ENCODE data around the gene MELK.

The MELK gene

DNA sequence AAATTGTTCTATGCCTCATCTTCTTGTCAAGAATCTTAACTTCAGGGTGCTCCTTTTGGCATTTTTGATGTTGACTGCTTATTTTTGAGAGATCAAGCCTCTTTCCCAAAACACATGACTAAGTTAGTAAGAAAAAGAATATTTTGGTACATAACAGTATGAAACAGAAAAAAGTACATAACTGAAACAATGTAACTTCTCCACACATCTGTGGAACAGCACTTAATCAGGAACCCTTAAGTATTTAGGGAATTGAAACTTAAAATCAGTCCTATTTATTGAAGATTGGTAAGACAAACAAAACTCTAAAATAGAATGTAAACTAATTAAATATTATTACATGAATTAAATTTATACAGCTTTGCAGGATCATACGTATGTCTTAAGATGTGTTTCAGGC lies 103.4 kb downstream of the MELK start:
- DNase-seq (ENCODE audit: low spot score), result no peak

DNA sequence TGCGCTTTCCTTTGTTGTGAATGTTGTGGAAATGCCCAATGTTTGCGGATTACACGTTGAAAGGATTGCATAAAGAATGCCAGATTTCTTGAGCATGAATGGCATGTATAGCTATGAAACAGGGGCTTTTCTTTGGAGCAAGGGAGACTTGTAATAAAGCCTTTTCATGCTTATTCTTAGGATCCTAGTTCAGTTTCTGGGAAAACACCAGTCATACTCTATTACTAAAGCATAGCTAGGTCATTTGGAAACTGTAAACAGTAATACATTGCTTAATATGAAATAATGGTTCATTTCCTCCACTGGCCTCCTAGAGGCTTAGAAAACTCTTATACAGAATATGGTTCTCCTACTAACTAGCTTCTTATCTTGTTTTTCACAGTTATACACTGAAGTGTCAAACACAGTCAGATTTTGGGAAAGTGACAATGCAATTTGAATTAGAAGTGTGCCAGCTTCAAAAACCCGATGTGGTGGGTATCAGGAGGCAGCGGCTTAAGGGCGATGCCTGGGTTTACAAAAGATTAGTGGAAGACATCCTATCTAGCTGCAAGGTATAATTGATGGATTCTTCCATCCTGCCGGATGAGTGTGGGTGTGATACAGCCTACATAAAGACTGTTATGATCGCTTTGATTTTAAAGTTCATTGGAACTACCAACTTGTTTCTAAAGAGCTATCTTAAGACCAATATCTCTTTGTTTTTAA lies 104.2 kb downstream of the MELK start:
- no peak for DNase-seq (ENCODE audit: low spot score)

- no peak for DNase-seq (ENCODE audit: low spot score)
These were observed 104.9 kb downstream of the MELK start for GRCh38 chr9:36677611-36678010.

DNA sequence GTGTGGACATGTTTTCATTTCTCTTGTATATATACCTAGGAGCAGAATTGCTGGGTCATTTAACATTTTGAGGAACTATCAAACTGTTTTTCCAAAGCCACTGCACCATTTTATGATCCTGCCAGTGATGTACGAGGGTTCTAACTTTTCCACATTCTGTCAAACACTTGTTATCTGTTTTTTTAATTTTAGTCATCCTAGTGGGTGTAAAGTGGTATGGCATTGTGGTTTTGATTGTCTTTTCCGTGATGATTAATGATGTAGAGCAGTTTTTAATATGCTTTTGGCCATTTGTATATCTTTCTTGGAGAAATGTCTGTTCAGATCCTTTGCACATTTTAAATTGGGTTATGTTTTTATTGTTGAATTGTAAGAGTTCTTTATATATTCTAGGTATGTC lies 107.0 kb downstream of the MELK start:
- no peak for DNase-seq (ENCODE audit: low spot score)

DNA sequence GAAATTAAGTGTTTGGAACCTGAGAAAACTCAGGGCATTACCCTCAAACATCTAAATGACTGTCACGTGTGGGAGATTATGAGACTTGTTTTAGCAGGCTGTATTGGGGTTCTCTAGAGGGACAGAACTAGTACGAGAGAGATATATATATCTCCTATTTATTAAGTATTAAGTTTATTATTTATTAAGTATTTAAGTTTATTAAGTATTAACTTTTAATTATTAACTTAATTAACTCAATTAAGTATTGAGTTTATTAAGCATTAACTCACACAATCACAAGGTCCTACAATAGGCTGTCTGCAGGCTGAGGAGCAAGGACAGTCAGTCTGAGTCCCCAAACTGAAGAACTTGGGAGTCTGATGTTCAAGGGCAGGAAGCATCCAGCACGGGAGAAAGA lies 113.8 kb downstream of the MELK start:
- no peak for DNase-seq (ENCODE audit: low spot score)

DNA sequence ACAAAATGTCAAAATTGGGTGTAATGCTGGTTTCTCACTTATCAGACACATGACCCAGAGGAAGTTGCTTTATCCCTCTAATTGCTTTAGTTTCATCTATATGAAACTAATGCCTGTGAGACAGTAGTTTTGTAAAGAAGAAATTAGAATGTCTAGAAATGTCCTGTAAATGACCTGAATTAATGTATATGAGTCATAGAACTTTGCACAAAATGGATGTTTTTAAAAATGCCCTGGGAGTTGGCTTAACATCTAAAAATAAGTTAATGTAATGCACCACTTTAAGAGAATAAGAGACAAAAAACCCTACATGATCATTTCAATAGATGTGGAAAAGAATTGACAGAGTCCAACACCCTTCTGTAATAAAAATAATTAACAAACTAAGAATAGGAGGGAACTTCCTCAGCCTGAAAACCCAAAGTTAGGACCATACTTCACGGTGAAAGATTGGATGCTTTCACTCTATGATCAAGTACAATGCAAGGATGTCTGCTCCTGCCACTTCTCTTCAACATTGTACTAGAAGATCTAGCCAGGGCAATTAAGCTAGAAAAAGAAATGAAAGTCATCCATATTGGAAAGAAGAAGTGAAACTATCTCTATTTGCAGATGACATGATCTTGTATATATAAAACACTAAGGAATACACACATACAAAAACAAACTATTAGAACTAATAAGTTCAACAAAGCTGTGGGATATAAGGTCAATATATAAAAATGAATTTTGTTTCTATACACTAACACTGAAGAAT lies 117.9 kb downstream of the MELK start:
- DNase-seq (ENCODE audit: low spot score), result no peak

DNA sequence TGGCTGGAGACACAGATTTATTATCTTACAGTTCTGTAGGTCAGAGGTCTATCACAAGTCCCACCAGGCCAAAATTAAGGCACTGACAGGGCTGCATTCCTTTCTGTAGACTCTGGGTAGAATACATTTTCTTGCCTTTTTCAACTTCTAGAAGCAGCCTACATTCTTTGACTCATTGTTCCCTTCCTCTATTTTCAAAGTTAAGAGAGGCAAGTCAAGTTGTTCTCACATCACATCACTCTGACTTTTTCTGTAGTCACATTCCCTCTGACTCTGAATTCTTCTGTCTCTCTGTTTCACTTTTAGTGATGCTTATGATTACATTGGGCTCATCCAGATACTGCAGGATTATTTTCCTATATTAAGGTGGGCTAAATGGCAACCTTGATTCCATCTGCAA lies 119.0 kb downstream of the MELK start:
- no peak for DNase-seq (ENCODE audit: low spot score)

GRCh38 chr9:36698984-36699383 lies 126.3 kb downstream of the MELK start:
- DNase-seq (ENCODE audit: low spot score), result no peak

- DNase-seq (ENCODE audit: low spot score), result no peak
These were observed 131.5 kb downstream of the MELK start for GRCh38 chr9:36704148-36704547.

DNA sequence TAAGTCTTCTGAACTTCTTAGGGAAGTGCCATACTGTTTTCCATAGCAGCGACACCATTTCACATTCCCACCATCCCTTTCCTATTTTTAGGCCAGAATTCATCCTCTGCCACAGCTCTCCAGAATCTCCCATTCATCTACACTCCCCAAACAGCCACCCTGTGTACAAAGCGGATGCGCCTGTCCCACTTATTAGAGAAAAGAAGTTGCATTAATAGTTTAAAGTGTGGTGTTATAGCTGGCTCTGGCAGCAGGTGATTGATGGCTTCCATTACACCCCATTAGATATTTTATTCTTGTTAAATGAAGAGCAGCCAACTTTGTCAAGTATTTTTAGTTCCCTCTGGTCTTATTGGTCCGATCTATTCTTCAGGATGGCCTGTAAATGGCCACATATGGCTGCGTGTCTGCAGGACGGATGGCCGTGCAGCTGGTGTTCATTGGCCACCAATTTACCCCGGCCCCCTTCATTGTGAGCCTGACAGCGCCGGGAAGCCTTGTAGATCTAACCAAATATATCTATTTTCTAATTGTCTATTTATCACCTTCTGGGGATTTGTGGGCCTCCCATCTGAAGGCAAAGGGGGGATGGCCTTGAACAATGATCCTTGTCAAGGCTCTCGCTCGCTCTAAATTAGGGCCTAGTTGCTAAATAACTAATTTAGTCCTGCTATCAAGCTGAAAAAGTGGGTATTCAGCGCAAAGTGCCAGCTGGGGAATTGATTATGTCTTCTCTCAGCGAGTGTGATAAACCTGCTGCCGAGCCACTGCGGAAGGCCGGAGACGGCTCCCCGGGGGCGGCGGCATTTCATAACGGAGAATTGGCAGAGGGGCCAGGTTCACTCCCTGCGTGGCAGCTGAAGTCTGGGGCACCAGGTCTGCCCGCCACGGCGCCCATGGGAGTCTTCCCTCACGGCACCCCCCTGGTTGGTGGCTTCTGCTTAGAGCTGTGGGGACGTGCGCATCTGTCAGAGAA lies 141.1 kb downstream of the MELK start:
- no peak for DNase-seq (ENCODE audit: low spot score)

GRCh38 chr9:36716496-36716895 lies 143.8 kb downstream of the MELK start:
- no peak for DNase-seq (ENCODE audit: low spot score)

DNA sequence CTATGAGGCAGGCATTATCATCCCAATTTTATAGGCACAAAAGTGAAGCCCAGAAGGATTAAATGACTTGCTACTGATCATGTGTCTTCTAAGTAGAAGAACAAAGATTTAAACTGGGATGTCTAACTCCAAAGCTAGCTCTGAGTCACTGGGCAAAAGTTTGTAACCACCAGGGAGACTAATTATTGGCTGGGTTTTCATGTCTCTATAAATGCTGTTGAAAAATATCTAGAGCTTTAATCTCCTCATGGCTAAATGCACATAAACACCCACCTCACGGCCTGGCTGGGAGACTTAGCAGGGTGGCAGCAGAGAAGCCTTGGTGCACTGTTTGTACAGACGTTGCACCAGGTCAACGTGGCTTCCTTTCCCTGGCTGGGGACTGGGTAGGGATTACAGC lies 144.6 kb downstream of the MELK start:
- no peak for DNase-seq (ENCODE audit: low spot score)

- no peak for DNase-seq (ENCODE audit: low spot score)
These were observed 145.9 kb downstream of the MELK start for GRCh38 chr9:36718612-36719011.

GRCh38 chr9:36720043-36720442 lies 147.3 kb downstream of the MELK start:
- no peak for DNase-seq (ENCODE audit: low spot score)

DNA sequence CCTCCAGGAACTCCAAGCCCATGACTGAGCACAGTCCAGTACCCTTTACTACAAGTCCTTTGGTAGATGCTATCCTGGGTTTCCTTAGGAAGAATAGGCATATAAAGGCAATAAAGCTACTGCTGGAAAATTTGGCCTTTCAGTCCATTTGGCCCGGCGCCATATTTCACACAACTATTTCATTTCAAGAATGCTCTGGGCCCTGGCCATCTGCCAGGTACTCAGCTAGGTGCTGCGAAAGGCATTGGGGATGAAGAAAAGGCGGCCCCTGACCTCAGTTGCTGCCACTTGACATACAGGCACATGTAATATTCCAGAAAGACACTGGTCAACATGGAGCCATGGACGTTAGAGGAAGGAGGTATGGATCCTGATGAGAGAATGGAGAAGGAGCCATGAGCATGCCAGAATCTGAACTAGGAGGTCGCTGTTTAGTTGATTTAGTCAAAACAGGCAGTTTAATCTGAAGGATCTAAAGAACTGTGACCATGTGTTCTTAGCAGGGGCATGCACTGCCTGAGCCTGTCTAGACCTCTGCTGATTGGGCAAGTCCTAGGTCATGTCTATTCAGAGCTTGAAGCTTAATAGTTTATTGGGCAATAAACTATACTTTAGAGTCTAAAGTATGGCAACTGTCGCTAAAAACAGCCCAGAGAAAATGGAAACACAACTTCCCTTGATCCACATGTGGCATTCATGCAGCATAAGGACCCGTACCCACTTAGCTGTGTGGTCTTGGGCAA lies 149.3 kb downstream of the MELK start:
- no peak for DNase-seq (ENCODE audit: low spot score)

DNA sequence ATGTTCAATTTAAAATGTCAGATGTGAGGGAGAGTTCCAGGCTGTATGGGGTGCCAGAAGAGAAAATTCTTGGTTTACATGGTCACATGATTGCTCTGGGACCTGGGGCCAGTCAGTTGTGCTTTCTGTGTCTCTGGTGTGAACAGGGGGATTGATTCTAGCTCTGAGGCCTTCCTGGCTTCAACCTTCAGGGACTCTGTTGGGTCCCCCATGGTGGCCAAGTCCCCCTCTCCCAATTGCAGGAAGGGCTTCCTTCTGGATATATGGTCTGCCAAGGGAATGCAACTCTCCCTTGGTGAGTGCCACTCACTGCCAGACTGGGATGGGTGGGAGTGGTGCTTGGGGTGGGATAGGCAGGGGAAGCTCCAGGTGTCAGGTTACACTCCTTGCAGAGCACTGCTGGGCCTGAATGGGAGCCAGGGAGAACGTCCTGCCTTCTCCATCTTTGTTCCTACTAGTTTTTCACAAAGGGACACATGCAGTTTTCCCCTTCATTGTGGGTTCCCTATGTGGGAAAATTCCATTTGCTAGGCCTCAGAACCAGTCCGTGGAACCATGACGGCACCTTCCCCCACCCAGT lies 153.2 kb downstream of the MELK start:
- no peak for DNase-seq (ENCODE audit: low spot score)
